HG03342 (cell line): ENCODE data around the gene ALPK1.
"Not testable (repeated sequence)": the region's sequence is repeated elsewhere in the genome, so short reads cannot be mapped to it uniquely, and the experiment has no call there.

Experiments used
- ATAC-seq: cut with Tn5 transposase; IDR thresholded peaks from one replicate; pipeline ENCODE4 v1.9.1; 2021; ENCODE audit warnings: mild to moderate bottlenecking, moderate library complexity; ENCODE audit not compliant: unreplicated experiment

The ALPK1 gene

GRCh38 chr4:112448306-112449132, 151.3 kb downstream of the ALPK1 start:
- no peak for ATAC-seq

- ATAC-seq = no peak
These were observed 152.5 kb downstream of the ALPK1 start for GRCh38 chr4:112449708-112450107.

GRCh38 chr4:112451104-112451503, 153.9 kb downstream of the ALPK1 start:
- no peak for ATAC-seq

- ATAC-seq = no peak
These were observed 154.7 kb downstream of the ALPK1 start for GRCh38 chr4:112451831-112452230.

GRCh38 chr4:112453321-112453720, 156.2 kb downstream of the ALPK1 start:
- ATAC-seq = no peak

GRCh38 chr4:112472318-112472717, 175.1 kb downstream of the ALPK1 start:
- no peak for ATAC-seq

- ATAC-seq = no peak
These were observed 176.8 kb downstream of the ALPK1 start for GRCh38 chr4:112473985-112474384.

- ATAC-seq = no peak
These were observed 188.8 kb downstream of the ALPK1 start for GRCh38 chr4:112485930-112486329.

GRCh38 chr4:112490808-112491207, 193.6 kb downstream of the ALPK1 start:
- ATAC-seq = not testable (repeated sequence)
